NB4 (cell line): ENCODE data around the gene SPRYD7.

ENCODE experiments used
- CTCF ChIP-seq: IDR thresholded peaks from one replicate; pipeline ENCODE4 v1.5.1; 2012; ENCODE audit warnings: low read depth, low read length
- MAX ChIP-seq: IDR thresholded peaks from 2 replicates; pipeline ENCODE4 v1.6.1; 2011; ENCODE audit warnings: low read depth, low read length
- MYC ChIP-seq: IDR thresholded peaks from 2 replicates; pipeline ENCODE4 v1.6.1; 2011; ENCODE audit warnings: low read depth, low read length
- POLR2A ChIP-seq: IDR thresholded peaks from 2 replicates; pipeline ENCODE4 v1.6.1; 2011; ENCODE audit warnings: mild to moderate bottlenecking; ENCODE audit not compliant: insufficient read length; ENCODE audit errors: extremely low read depth

- TF ChIP-seq CTCF (no peak), MYC (no peak), POLR2A (no peak), MAX (no peak)
Measured at GRCh38 chr13:49954674-49955455, 18.7 kb upstream of the SPRYD7 start.
